ENCODE data around the gene PHRF1. TPM values are rescaled to one million over a fixed set of nuclear protein-coding genes. Genes with fewer than 3 reads are reported as not detected.

The PHRF1 gene
- total RNA-seq, 1 experiment from 2014 or later, result 48.9 TPM

DNA sequence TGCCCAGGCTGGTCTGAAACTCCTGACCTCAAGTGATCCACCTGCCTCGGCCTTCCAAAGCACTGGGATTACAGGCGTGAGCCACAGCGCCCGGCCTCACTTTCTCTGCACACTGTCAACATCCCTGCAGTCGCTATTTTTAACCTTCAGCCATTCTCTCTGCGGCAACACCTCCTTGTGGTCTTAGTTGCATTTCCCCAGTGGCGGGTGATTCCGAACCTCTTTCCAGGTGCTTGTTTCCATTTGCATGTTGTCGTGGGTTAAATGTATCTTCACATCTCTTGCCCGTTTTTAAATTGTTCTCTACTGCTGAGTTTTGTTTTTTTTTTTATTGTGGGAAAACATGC lies 52.9 kb downstream of the PHRF1 start:
- Histone ChIP-seq H3T11ph (ENCODE audit: low read length) (no peak overlapping the region), H3K18ac (ENCODE audit: insufficient read length, low read depth, low read length) (no peak overlapping the region), H3K23ac (ENCODE audit: insufficient read length, low read depth, low read length) (no peak overlapping the region), H4K5ac (ENCODE audit: insufficient read length, low read depth, low read length) (no peak overlapping the region), H4K8ac (replicated peaks; ENCODE audit: insufficient read length, low read depth, low read length) (no peak overlapping the region), H3K9me3 (ENCODE audit: control insufficient read depth, low read depth, low read length) (no peaks in the 10 kb centered on the region), H3K79me2 (ENCODE audit: insufficient read depth, low read length) (no peaks in the 10 kb centered on the region), H3K79me1 (ENCODE audit: insufficient read depth, low read depth, low read length, poor library complexity, severe bottlenecking) (no peaks in the 10 kb centered on the region), H3K4me1 (ENCODE audit: insufficient read depth, low read length) (no peaks in the 10 kb centered on the region), H4K20me1 (ENCODE audit: control insufficient read depth, insufficient read depth, insufficient read length) (no peaks in the 10 kb centered on the region), H2BK20ac (ENCODE audit: low read depth, low read length, poor library complexity, severe bottlenecking) (no peak overlapping the region), H3K4me2 (ENCODE audit: insufficient read depth, insufficient read length, low read length) (no peak overlapping the region), H4K91ac (ENCODE audit: insufficient read length, low read depth, low read length) (no peak overlapping the region), H2AFZ (ENCODE audit: low read length) (no peak overlapping the region), H2BK15ac (ENCODE audit: low read depth, low read length) (no peak overlapping the region), H2BK120ac (ENCODE audit: low read depth, low read length, poor library complexity, severe bottlenecking) (no peak overlapping the region), H2BK12ac (ENCODE audit: insufficient read length, low read depth, low read length) (no peak overlapping the region), H2BK5ac (ENCODE audit: insufficient read length, low read length) (no peak overlapping the region), H3K56ac (ENCODE audit: insufficient read length, low read depth, low read length) (no peak overlapping the region), H2AK5ac (ENCODE audit: insufficient read length, low read length) (no peak overlapping the region), H3K27me3 (ENCODE audit: insufficient read depth, low read length) (peaks cover 6% of the 10 kb centered on the region; the same call in 1 of the 2 replicates), H3K14ac (ENCODE audit: insufficient read depth, low read length) (no peak overlapping the region), H3K4ac (ENCODE audit: low read depth, low read length) (no peak overlapping the region), H3K9ac (ENCODE audit: extremely low read depth, insufficient read length, low read length) (no peak overlapping the region), H3K27ac (ENCODE audit: insufficient read length, low read depth, low read length) (no peak overlapping the region), H3K23me2 (ENCODE audit: insufficient read length, low read depth, low read length, poor library complexity, severe bottlenecking) (no peaks in the 10 kb centered on the region)
- no CpG with 5 or more reads among the region's 10 CpGs for WGBS (ENCODE audit: extremely low coverage, insufficient read length, low lambda C conversion rate)
- TF ChIP-seq, protein P1, sequence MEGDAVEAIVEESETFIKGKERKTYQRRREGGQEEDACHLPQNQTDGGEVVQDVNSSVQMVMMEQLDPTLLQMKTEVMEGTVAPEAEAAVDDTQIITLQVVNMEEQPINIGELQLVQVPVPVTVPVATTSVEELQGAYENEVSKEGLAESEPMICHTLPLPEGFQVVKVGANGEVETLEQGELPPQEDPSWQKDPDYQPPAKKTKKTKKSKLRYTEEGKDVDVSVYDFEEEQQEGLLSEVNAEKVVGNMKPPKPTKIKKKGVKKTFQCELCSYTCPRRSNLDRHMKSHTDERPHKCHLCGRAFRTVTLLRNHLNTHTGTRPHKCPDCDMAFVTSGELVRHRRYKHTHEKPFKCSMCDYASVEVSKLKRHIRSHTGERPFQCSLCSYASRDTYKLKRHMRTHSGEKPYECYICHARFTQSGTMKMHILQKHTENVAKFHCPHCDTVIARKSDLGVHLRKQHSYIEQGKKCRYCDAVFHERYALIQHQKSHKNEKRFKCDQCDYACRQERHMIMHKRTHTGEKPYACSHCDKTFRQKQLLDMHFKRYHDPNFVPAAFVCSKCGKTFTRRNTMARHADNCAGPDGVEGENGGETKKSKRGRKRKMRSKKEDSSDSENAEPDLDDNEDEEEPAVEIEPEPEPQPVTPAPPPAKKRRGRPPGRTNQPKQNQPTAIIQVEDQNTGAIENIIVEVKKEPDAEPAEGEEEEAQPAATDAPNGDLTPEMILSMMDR (conservative IDR thresholded peaks at IDR 0.05), result peak; percentile 25; the same call in 1 of the 3 replicates
- H3K4me1 Mint-ChIP-seq, result peaks cover 9 to 20% of the 10 kb centered on the region in 2 experiments
- DNase-seq, result no peak
- H3K27me3 Mint-ChIP-seq (ENCODE audit: low read depth), result peaks cover 27% of the 10 kb centered on the region
- H3K4me3 Mint-ChIP-seq, result no peak overlapping the region; a peak in 1 of 5 replicates
- H3K9me3 Mint-ChIP-seq, result no peaks in the 10 kb centered on the region; a peak in 1 of 5 replicates
- H3K36me3 Mint-ChIP-seq (ENCODE audit: insufficient read depth in 1 of 3, low read depth in 3 of 3), result peaks cover 0 to 7% (median 0%) of the 10 kb centered on the region in 3 experiments; a peak in 4 of 7 replicates
- peak overlapping the region in 1 of 3 experiments; percentile 23; a peak in 1 of 7 replicates for H3K27ac Mint-ChIP-seq
